Ishikawa (cell line): ENCODE data around the gene GPRASP1.

Experiments used
- CEBPB ChIP-seq: IDR thresholded peaks from 2 replicates; pipeline ENCODE4 v1.6.1; 2012
- CREB1 ChIP-seq: IDR thresholded peaks from 2 replicates; pipeline ENCODE4 v1.6.1; 2012; ENCODE audit warnings: low read depth
- EGR1 ChIP-seq: IDR thresholded peaks from 2 replicates; pipeline ENCODE4 v1.6.1; 2012
- EP300 ChIP-seq: IDR thresholded peaks from 2 replicates; pipeline ENCODE4 v1.6.1; 2012; ENCODE audit warnings: borderline replicate concordance
- MAX ChIP-seq: IDR thresholded peaks from 2 replicates; pipeline ENCODE4 v1.6.1; 2012
- REST ChIP-seq: IDR thresholded peaks from 2 replicates; pipeline ENCODE4 v1.6.1; 2012; ENCODE audit warnings: low read depth, mild to moderate bottlenecking
- TAF1 ChIP-seq: IDR thresholded peaks from 2 replicates; pipeline ENCODE4 v1.6.1; 2012; ENCODE audit warnings: low read depth, mild to moderate bottlenecking
- TEAD4 ChIP-seq: IDR thresholded peaks from 2 replicates; pipeline ENCODE4 v1.6.1; 2012
- YY1 ChIP-seq: IDR thresholded peaks from 2 replicates; pipeline ENCODE4 v1.6.1; 2012; ENCODE audit warnings: low read depth

GRCh38 chrX:102651242-102652011 is at the start of gene GPRASP1:
- TF ChIP-seq CEBPB (no peak), YY1 (no peak), EGR1 (no peak), MAX (no peak), EP300 (no peak), TEAD4 (no peak), CREB1 (no peak), TAF1 (no peak), REST (no peak)
